Activated CD8-positive, alpha-beta memory T cell treated with anti-CD3 and anti-CD28 coated beads for 36 hours (primary cell): ENCODE data around the gene SLC29A3. TPM values are rescaled to one million over a fixed set of nuclear protein-coding genes. Genes with fewer than 3 reads are reported as not detected.

ENCODE experiments used
- CTCF ChIA-PET: fragments of 350-600 bp; sonication (Branson Sonifier 250); formaldehyde crosslinking; loops from one replicate; lab custom pipeline; 2021; ENCODE audit warnings: antibody characterized with exemption; lab: Charles Lee
- POLR2A ChIA-PET: fragments of 350-600 bp; sonication (Branson Sonifier 250); formaldehyde crosslinking; loops from one replicate; lab custom pipeline; 2021; ENCODE audit warnings: antibody characterized with exemption; lab: Charles Lee
- total RNA-seq, 2 experiments: library from RNA; stranded (reverse); gene quantifications; one replicate each; pipeline ENCODE4 v1.2.3, GENCODE V29; 2021

The SLC29A3 gene
- total RNA-seq, 2 experiments from 2014 or later, result 5.8 to 7.0 TPM

- ChIA-PET POLR2A (no interaction called here), CTCF (no interaction called here)
Observed at GRCh38 chr10:71281646-71282322, 37.3 kb upstream of the SLC29A3 start.

DNA sequence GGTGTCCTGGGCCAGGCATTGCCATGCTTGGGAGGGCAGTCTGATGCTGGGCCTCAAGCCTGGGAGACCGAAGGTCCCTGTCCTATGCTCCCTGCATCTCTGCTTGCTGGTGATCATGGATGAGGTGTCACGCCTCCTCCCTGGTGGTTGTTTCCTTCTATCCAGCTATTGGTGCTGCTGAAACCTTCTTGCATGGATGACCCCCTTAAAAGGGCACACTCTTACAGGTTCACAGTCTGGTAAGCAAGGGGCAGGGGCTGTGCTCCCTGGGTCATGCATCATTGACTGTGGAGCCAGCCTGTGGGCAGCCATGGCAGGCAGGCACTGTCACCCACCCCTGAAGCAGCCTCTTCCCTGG is 36.8 kb upstream of the SLC29A3 start:
- POLR2A ChIA-PET, result no interaction called here
- CTCF ChIA-PET, result no interaction called here

DNA sequence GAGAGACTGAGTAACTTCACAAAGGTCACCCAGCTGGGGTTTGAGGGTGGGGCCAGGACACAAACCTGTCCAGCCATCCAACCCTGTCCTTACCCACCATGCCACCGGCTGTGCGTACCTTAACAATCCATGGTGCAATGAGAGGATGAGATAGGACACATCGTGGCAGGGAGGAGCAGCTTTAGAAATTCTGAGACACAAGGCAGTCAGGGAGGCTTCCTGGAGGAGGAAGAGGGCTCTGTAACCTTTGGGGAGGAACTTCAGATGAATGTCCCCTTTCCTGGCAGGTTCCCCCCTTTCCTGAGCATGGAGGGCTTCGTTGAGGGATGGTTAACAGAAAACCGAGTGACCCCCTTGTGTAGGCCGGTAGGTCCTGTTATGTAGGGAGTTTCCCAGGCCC is 35.6 kb upstream of the SLC29A3 start:
- CTCF ChIA-PET, result interaction anchor here (1.3 to 1.5 kb wide), 2 partner anchors 65 to 362 kb away, joined by 3 to 4 read pairs; no protein-coding TSS in a partner anchor
- POLR2A ChIA-PET, result no interaction called here

GRCh38 chr10:71283876-71284275 is 35.2 kb upstream of the SLC29A3 start:
- POLR2A ChIA-PET, result no interaction called here
- CTCF ChIA-PET, result interaction anchor here (1.3 to 2.3 kb wide), 4 partner anchors 8 to 363 kb away, joined by 3 to 14 read pairs (median 4); no protein-coding TSS in a partner anchor

GRCh38 chr10:71284544-71285179 is 34.4 kb upstream of the SLC29A3 start:
- POLR2A ChIA-PET, result no interaction called here
- CTCF ChIA-PET, result interaction anchor here (0.6 to 2.3 kb wide), 7 partner anchors 9 to 382 kb away, joined by 3 to 14 read pairs (median 4); no protein-coding TSS in a partner anchor

GRCh38 chr10:71285180-71285545 is 33.9 kb upstream of the SLC29A3 start:
- CTCF ChIA-PET, result interaction anchor here (1.0 to 2.3 kb wide), 5 partner anchors 9 to 382 kb away, joined by 3 to 14 read pairs (median 5); no protein-coding TSS in a partner anchor
- POLR2A ChIA-PET, result no interaction called here

GRCh38 chr10:71285986-71286385 is 33.1 kb upstream of the SLC29A3 start:
- POLR2A ChIA-PET, result no interaction called here
- CTCF ChIA-PET, result interaction anchor here (1.0 to 2.3 kb wide), 2 partner anchors 324 to 361 kb away, joined by 3 to 14 read pairs; no protein-coding TSS in a partner anchor

DNA sequence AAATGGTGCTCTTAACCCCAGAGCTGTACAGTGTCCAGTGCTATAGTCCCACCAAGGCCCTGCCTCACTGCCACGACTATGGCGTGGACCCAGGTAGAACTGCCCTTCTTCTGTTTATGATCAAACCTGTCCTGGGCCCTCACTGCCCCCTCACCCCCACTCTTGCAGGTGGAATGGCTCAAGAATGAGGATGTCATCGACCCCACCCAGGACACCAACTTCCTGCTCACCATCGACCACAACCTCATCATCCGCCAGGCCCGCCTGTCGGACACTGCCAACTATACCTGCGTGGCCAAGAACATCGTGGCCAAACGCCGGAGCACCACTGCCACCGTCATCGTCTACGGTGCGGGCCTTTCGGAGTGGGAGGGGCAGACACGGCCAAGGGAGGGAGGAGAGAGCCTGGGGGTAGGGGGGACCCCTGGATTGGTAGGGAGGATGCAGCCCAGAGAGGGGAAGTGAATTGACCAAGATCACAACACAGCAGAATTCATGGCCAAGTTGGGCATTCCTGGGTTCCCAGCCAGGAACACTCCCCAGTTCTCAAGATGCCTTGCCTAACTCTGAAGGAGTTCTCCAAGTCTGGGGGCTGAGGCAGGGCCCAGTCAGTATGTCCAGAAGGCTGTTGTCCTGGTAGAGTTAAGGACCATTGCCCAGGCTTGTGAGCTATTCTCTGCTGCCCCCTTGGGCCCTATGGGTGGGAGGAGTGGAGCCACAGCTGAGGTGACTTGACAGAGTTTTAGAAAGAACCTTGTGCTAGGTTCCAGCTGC is 32.4 kb upstream of the SLC29A3 start:
- ChIA-PET CTCF (no interaction called here), POLR2A (no interaction called here)

DNA sequence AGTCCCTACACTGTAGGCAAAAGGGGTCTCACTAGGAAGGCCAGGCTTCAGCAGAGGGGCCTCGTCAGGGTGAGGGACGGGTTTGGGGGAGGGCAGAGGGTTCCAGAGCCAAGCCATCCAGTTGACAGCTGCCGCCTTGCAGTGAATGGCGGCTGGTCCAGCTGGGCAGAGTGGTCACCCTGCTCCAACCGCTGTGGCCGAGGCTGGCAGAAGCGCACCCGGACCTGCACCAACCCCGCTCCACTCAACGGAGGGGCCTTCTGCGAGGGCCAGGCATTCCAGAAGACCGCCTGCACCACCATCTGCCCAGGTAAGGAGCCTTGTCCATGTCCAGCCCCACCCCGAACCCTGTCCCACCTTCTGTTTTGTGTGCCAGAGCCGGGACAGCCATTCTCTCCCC is 31.6 kb upstream of the SLC29A3 start:
- CTCF ChIA-PET, result no interaction called here
- POLR2A ChIA-PET, result interaction anchor here (0.6 kb wide), 1 partner anchor 369 kb away, joined by 7 read pairs; no protein-coding TSS in a partner anchor

DNA sequence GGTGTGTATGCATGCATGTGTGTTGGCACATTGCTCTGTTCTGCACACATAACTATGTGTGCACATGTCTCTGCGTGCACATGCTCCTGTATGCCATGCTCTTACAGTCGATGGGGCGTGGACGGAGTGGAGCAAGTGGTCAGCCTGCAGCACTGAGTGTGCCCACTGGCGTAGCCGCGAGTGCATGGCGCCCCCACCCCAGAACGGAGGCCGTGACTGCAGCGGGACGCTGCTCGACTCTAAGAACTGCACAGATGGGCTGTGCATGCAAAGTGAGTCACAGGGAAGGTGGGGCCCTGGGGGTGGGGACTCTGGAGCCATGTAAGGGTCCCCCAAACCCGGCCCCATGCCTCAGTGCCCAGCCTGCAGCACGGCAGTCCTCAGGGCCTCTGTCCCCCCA is 30.6 kb upstream of the SLC29A3 start:
- CTCF ChIA-PET, result no interaction called here
- POLR2A ChIA-PET, result no interaction called here

- CTCF ChIA-PET, result interaction anchor here (0.9 kb wide), 1 partner anchor 364 kb away, joined by 3 read pairs; no protein-coding TSS in a partner anchor
- POLR2A ChIA-PET, result no interaction called here
Observed at GRCh38 chr10:71289421-71290130, 29.5 kb upstream of the SLC29A3 start.

- ChIA-PET CTCF (interaction anchor here (0.9 kb wide), 1 partner anchor 365 kb away, joined by 3 read pairs; no protein-coding TSS in a partner anchor), POLR2A (no interaction called here)
Observed at GRCh38 chr10:71290331-71290730, 28.7 kb upstream of the SLC29A3 start.

DNA sequence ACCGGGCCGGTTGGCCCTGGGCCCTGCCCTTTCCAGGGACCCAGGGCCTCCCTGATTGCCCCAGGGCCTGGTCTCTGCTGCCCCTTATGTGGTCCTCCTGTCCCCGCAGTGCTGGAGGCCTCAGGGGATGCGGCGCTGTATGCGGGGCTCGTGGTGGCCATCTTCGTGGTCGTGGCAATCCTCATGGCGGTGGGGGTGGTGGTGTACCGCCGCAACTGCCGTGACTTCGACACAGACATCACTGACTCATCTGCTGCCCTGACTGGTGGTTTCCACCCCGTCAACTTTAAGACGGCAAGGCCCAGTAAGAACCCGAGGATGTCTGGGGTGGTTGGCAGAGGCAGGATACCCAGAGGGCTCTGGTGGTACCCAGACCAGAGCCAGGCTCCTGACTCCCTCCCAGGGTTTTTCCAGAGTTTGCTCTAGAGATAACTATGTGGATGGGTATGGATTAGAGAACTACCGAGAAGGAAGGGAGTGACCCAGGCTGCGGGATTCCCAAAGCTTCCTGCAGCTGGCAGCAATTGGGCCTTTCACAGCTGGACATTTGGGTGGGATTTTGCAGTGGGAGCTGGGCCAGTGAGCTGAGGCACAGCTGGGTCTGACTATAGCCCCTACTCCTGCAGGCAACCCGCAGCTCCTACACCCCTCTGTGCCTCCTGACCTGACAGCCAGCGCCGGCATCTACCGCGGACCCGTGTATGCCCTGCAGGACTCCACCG is 28.1 kb upstream of the SLC29A3 start:
- ChIA-PET CTCF (no interaction called here), POLR2A (no interaction called here)

- ChIA-PET POLR2A (no interaction called here), CTCF (no interaction called here)
Observed at GRCh38 chr10:71291528-71291900, 27.5 kb upstream of the SLC29A3 start.

- POLR2A ChIA-PET, result no interaction called here
- CTCF ChIA-PET, result interaction anchor here (0.8 to 1.4 kb wide), 2 partner anchors 8 to 22 kb away, joined by 3 read pairs; no protein-coding TSS in a partner anchor
Observed at GRCh38 chr10:71292624-71293445, 26.2 kb upstream of the SLC29A3 start.

GRCh38 chr10:71293446-71294084 is 25.5 kb upstream of the SLC29A3 start:
- ChIA-PET CTCF (interaction anchor here (0.8 to 1.4 kb wide), 2 partner anchors 9 to 23 kb away, joined by 3 read pairs; no protein-coding TSS in a partner anchor), POLR2A (no interaction called here)

DNA sequence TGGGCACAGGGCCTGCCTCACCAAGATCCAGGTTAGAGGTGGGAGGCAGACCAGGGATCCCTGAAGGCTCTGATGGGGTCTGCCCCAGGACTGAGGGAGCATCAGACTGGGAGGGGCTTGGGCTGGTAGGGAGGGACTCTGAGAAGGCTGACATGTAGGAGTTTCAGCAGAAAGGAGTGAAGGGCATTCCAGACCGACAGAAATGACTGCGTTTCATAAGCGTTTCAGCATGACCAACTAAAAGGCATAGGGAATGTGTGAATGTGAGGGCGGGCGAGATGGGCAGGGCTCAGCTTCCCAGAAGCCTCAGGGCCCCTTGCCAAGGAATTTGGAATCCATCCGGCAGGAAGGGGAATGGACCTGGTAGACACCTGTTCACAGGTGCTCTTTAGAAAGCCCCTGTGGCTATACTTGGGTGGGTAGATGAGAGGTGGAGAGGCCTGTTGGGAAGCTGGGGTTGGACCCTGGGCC is 24.9 kb upstream of the SLC29A3 start:
- ChIA-PET POLR2A (no interaction called here), CTCF (interaction anchor here (0.6 to 1.4 kb wide), 2 partner anchors 10 to 704 kb away, joined by 3 read pairs; no protein-coding TSS in a partner anchor)
